GM19193 (cell line): ENCODE results near the gene GIPC3.
A peak's percentile ranks its signal among the peaks of the same experiment; 100 is the strongest.

ENCODE experiments used
- POLR2A ChIP-seq: IDR thresholded peaks from 4 replicates; pipeline ENCODE4 v1.6.1; 2011; ENCODE audit not compliant: insufficient read depth, insufficient read length; ENCODE audit errors: extremely low read depth

The GIPC3 gene

DNA sequence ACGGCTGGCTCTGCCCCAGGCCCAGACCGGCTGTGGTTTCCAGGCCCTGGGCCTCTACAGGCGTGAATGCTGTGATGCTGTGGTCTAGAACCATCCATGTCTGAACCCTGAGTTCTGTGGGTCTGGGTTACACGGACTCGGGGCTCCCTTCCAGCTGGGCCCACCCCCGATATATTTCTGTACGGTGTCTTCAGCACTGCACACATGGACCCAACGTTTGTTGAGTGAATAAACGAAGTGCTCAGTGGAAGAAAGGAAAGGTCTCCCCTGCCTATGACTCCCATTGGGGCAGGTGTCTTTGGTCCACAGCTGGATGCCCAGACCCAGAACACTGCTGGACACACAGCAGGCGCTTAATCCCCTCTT, 39.6 kb upstream of the GIPC3 start:
- TF ChIP-seq POLR2A: no peak

DNA sequence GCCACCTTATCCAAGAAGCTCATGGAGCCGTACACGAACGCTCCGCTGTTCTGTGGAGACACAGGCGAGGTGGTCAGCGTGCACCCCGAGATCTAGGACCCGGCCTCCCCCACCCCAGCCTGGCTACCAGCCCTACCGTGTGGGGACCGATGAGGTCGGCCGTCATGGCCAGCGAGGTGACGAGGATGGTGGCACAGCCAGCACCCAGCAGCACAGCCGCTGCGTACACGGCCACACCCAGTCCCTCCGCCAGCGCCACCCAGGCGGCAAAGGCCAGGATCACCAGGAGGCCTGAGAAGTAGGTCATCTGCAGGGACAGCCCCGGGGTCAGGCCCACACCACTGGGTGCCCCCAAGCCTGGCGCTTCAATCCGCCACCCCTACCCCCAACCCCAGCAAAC, 39.2 kb upstream of the GIPC3 start:
- no peak for TF ChIP-seq POLR2A

DNA sequence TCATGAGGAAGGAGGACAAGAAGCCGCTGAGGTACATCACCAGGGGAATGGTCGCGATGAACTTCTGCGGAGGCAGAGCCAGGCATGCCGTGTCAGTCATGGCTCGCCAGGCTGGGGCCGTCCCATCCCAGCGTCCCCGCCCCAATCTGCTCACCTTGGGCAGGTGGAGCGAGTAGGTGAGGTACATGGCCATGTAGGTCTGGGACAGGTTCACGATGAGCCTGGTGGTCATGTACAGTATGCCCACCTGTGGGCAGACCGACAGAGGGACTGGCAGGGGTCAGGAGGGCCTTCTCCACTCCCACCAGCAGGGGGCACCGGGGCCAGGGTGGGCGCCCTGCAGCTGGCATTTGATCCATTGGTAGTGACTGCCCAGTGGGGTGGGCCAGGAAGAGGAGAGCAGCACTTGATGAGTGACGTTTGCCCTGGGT, 38.0 kb upstream of the GIPC3 start:
- TF ChIP-seq POLR2A: no peak

DNA sequence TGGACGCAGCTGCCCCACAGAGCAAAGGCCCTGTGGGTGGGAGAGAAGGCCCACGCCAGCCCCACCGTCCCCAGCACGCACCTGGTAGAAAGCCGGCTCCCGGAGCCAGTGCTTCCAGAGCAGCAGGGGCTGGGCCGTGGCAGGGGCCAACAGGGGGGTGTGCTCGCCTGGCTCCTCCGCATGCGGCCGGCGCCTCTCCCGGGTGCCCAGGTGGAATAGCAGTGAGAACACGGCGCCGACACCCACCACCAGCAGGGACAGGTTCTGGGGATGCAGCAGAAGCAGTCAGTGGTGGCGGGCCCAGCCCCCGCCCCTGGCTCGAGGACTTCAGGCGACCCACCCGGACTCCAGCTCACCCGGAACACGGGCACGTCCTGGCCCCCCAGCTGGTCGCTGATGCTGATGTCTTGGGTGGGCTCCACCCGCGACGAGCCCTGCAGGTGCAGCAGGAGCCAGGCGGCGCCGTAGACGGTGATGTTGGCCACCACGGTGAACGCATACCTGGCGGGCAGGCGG, 37.5 kb upstream of the GIPC3 start:
- TF ChIP-seq POLR2A: no peak

DNA sequence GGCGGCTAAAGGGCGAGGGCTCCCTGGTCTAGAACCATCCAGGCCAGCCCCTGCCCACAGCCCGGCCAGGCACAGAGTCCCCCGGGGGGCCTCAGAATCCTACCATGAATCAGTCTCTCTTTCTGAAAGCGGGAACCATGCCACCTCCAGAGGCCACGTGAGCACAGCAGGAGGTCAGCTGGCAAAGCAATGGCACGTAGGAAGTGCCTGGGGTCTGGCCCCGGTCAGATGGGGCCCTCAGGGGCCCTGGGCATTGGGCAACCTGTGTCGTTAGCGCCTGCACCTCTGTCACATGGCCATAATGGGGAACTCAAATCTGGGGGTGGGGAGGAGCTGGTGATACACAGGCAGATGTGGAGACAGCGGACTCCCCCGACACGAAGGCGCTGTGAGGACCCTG, 36.7 kb upstream of the GIPC3 start:
- no peak for TF ChIP-seq POLR2A

DNA sequence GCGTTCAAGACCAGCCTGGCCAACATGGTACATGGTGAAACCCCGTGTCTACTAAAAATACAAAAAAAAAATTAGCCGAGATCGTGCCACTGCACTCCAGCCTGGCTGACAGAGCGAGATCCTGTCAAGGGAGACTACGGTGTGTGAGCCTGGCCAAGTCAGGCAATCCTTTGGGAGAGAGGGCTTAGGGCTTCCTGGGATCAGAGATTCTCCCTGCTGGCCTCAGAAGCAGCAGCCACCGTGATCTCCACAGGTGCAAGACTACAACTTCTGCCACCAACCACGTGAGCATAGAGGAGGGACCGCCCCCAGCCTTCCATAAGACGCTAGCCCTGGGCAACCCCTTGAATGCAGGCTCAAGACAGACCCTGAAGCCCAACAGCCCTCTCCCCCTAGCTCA, 35.5 kb upstream of the GIPC3 start:
- TF ChIP-seq POLR2A: no peak

DNA sequence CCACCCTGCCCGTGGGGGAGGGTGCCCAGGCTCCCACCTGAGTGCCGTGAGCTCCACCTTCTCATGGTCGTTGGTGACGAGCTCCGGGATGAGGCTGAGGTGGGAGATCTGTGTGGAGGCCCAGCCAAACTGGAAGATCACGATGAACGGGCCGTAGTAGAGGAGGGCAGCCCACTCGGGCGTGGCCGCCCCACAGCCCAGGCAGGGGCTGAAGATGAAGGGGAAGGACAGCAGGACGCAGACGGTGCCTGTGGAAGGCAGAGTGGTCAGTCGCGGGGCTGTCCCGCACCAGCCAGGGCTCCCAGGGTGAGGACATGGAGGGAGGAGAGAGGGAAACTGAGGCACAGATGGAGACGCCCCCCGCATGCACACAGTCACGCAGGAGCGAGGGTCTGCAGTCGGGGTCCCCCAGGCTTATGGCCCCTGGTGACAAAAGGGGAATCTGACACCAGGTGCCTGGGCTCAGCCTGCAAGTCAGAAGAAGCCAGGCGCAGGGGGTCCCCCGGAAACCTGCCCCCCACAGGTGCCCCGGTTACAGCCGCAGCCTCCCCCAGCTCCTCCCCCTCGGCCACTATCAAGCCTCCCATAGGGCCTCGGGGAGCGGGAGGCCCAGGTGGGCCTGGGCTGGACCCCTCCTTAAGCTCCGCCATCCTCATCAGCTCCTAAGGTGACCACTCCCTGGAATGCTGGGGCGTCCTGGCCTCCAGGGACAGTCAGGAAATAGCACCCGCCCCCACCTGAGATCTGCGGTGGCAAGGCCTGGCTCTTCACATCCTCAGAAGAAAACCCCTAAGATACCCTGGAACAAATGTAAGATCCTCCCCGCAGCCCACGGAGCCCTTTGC, 34.1 kb upstream of the GIPC3 start:
- no peak for TF ChIP-seq POLR2A

DNA sequence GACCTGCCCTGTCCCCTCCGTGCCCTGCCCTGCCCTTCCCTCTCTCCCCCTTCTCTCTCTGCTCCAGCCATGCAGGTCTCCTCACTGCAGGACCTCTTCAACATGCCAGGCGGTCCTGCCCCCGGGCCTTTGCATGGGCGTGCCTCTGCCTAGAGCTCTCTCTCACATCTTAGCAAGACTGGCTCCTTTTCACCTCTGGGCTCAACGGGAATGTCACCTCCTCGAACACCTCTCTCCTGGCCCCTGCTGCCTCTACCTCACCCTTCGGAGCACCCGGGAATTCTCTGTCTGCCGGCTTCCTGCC, 33.5 kb upstream of the GIPC3 start:
- TF ChIP-seq POLR2A: no peak

DNA sequence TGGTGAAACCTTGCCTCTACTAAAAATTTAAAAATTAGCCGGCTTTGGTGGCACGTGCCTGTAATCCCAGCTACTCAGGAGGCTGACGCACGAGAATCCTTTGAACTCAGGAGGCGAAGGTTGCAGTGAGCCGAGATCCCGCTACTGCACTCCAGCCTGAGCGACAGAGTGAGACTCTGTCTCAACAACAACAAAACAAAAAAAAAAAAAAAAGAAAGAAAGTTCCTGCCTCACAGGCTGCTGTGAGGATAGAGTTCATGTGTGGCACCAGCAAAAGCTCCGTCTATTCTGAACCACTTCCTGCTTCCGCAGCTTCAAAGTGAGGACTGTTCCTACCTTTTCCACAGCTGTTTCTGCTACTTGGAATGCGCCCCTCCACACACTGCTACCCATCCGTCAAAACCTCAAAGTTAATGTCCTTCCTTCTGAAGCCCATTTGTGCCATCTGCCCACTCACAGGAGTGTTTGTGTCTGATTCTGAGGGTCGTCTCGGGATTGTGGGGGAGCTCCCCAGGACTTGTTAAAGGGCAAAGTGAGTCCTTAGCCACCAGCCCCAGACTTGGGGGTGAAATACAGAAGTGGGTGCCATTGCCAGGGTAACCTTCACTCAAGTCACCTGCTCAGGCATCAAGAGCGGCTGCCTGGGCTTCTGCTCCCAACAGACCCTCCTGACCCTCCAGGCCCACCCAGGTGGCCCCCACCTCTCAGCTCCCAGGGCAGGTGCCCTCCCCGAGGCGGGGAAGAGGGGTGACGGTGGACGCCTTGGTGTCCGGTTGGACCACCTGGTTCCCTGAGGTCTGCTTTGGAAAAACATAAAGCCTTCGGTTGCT, 30.8 kb upstream of the GIPC3 start:
- no peak for TF ChIP-seq POLR2A

DNA sequence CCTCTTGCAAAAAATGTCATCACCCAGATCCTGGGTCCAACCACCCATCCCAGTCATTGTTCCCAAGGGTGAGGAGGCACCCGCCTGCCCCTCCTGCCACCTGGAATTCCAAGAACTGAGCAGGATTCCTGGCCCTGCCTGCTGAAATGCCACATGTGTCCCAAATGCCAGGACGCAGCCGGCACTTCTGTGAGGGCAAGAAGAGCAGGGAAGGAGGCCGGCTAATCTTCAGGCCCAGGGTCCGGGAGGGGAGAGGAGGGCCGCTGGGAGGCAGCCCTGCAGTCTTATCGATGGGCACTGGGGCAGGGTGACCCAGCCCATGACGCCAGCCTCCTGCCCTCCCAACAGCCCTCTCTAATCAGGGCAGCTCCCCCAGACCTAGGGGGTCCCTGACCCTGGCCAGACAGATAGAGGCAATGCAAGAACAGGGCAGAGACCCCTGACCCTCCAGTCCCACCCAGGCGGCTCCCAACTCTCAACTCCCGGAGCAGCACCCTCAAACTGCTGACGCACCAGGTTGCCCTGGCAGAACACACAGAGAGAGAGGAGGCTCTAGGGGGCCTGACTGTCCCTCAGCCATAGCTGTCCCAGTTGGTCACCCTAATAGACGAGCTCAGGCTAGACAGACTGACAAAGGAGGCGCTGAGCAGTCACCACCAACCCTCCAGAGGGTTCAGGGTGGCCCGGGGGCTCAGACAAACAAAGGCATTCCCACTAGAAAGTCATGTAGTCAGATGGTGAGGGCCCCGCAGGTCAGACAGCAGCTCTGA, 29.4 kb upstream of the GIPC3 start:
- no peak for TF ChIP-seq POLR2A

DNA sequence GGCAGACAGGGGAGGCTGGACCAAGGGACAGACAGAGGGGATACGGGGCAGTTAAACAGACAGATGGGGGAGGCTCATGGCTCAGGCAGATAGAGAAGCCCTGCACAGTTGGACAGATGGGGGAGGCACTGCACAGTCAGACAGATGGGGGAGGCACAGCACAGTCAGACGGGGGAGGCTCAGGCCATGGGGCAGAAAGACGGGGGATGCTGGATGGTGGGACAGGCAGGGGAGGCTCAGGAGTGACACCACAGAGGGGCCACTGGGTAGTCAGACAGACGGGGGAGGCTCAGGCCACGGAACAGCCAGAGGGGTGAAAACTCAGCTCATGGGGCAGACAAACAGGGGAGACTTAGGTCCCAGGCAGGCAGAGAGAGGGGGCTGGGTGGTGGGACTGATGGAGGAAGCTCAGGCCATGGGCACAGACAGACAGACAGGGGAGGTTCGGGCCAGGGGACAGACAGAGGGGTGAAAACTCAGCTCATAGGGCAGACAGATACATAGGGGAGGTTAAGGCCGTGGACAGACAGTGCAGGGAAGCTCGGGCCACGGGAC, 28.8 kb upstream of the GIPC3 start:
- no peak for TF ChIP-seq POLR2A

DNA sequence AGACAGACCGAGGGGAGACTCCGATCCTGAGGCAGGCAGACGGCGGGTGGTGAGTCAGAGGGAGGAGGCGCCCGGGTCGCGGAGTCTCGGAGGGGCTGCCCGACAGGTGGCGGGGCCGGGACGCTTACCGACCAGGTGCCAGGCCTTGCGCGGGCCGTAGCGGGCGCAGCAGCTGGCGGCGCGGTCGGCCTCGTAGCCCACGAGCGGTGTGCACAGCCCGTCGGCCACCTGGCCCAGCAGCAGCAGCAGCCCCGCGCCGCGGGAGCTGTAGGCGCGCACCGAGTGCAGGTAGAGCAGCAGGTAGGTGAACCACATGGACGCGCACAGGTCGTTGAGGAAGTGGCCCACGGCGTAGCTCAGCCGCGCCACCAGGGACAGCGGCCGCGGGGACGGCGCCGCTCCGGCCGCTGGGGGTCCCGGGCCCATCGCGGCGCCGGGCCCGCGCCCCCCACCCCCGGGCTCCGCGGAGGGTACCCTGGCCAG, 28.3 kb upstream of the GIPC3 start:
- no peak for TF ChIP-seq POLR2A

DNA sequence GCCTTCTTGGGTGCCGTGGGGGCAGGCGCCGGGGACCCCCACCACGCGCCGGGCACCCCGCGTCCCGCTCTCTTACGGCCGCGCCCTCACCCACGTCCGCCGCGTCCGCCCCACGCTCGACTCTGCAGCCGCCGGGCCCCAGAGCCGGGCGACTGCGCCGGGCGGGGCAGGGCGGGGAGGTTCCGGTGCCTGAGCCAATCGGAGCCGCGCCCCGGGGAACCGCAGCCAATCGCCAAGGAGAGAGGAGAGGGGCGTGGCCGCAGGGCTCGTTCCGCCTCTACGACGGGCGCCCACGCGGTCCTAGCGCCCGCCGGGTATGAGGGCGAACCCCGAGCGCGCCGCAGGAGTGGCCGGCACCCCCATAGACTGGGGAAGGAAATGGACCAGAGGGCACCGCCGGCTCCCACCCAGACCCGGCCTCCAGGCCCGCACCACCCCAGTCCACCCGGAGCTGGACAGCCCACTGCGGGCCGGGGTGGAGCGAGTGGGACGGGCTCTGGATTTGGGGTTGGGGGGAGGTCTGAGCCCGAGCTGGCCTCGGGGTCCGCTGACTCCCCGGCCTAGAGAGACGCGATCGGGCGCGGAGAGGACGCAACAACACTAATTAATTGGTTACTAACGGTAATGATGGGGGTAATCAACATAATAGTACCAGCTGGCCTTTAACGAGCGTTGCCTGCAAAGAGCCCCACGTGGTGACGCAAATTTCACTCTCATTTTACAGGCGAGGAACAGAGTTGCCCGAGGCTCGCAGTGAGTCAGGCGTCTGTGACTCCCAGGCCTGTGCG, 27.6 kb upstream of the GIPC3 start, which contains the start of gene MFSD12:
Gene MFSD12, minus strand, starts transcription at position 126 of the 788 bp plus-strand sequence. CDS start 183 bp downstream, outside the sequence.
- peak; percentile 81 for TF ChIP-seq POLR2A
